DOHH2 (cell line): ENCODE data around the gene CPED1.

Experiments used
- CTCF ChIP-seq: fragments of 200-600 bp; sonication (generic); IDR thresholded peaks from one replicate; pipeline ENCODE4 v1.5.1; 2014; ENCODE audit warnings: antibody characterized with exemption, mild to moderate bottlenecking, low read depth, low read length; ENCODE audit not compliant: poor library complexity, severe bottlenecking
- EZH2phosphoT487 ChIP-seq: fragments of 200-600 bp; sonication (generic); IDR thresholded peaks from 2 replicates; pipeline ENCODE4 v1.6.1; 2017; ENCODE audit warnings: borderline replicate concordance, mild to moderate bottlenecking, antibody characterized with exemption, low read length, moderate library complexity, mixed read lengths

- no peak for TF ChIP-seq CTCF
- TF ChIP-seq EZH2phosphoT487, result no peak
Measured at GRCh38 chr7:120939345-120939744, 49.2 kb upstream of the CPED1 start.
